ENCODE data around the gene POLDIP2. TPM values are rescaled to one million over a fixed set of nuclear protein-coding genes. Genes with fewer than 3 reads are reported as not detected.

The POLDIP2 gene
- total and polyA plus RNA-seq, 11 donors = 97.8 to 194 (median 163) TPM

- ATAC-seq (no peak), DNase-seq (no peak)
- TF ChIP-seq, protein P1, sequence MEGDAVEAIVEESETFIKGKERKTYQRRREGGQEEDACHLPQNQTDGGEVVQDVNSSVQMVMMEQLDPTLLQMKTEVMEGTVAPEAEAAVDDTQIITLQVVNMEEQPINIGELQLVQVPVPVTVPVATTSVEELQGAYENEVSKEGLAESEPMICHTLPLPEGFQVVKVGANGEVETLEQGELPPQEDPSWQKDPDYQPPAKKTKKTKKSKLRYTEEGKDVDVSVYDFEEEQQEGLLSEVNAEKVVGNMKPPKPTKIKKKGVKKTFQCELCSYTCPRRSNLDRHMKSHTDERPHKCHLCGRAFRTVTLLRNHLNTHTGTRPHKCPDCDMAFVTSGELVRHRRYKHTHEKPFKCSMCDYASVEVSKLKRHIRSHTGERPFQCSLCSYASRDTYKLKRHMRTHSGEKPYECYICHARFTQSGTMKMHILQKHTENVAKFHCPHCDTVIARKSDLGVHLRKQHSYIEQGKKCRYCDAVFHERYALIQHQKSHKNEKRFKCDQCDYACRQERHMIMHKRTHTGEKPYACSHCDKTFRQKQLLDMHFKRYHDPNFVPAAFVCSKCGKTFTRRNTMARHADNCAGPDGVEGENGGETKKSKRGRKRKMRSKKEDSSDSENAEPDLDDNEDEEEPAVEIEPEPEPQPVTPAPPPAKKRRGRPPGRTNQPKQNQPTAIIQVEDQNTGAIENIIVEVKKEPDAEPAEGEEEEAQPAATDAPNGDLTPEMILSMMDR (IDR thresholded peaks at IDR 0.05) = no peak
- TF ChIP-seq POLR2A (IDR thresholded peaks at IDR 0.05) = no peak
- 92 to 94% (median 94%) methylated on average over 7 of the region's 7 CpGs for WGBS, 4 donors
- no peaks in the 10 kb centered on the region for H3K27me3 ChIP-seq
- no peak overlapping the region for H3K4me3 ChIP-seq
- no peak overlapping the region for H3K27ac ChIP-seq
- peaks cover 0 to 47% (median 42%) of the 10 kb centered on the region in 9 donors for H3K36me3 ChIP-seq
- intact Hi-C loops (cut with DNase I) = no loop called here
- H3K4me1 ChIP-seq = peaks cover 0 to 5% (median 0%) of the 10 kb centered on the region in 12 donors
- no peaks in the 10 kb centered on the region for H3K9me3 ChIP-seq
Measured at GRCh38 chr17:28326114-28326513, 31.2 kb downstream of the POLDIP2 start.

- no peak for ATAC-seq
- Histone ChIP-seq H3K36me3 (peaks cover 0 to 38% (median 33%) of the 10 kb centered on the region in 9 donors), H3K27me3 (no peaks in the 10 kb centered on the region), H3K9me3 (no peaks in the 10 kb centered on the region), H3K27ac (no peak overlapping the region), H3K4me1 (peaks cover 0 to 5% (median 0%) of the 10 kb centered on the region in 12 donors), H3K4me3 (no peak overlapping the region)
- 82 to 92% (median 87%) methylated on average over 5 of the region's 5 CpGs for WGBS, 4 donors
- DNase-seq = no peak
- TF ChIP-seq POLR2A (IDR thresholded peaks at IDR 0.05) = no peak
- TF ChIP-seq, protein P1 (IDR thresholded peaks at IDR 0.05) = no peak
- intact Hi-C loops (cut with DNase I) = no loop called here
Measured at GRCh38 chr17:28325211-28325610, 32.1 kb downstream of the POLDIP2 start.

- Histone ChIP-seq H3K27ac (no peak overlapping the region), H3K4me1 (peaks cover 0 to 9% (median 2%) of the 10 kb centered on the region in 12 donors), H3K36me3 (peaks cover 0 to 33% (median 29%) of the 10 kb centered on the region in 9 donors), H3K9me3 (no peaks in the 10 kb centered on the region), H3K27me3 (no peaks in the 10 kb centered on the region), H3K4me3 (no peak overlapping the region)
- TF ChIP-seq, protein P1 (IDR thresholded peaks at IDR 0.05) = no peak
- no peak for TF ChIP-seq POLR2A (IDR thresholded peaks at IDR 0.05)
- intact Hi-C loops (cut with DNase I) = no loop called here
- DNase-seq = no peak
- 87 to 95% (median 92%) methylated on average over 3 of the region's 3 CpGs for WGBS, 4 donors
- no peak for ATAC-seq
Measured at GRCh38 chr17:28324781-28325180, 32.5 kb downstream of the POLDIP2 start.

GRCh38 chr17:28324267-28324745, 33.0 kb downstream of the POLDIP2 start:
- H3K27me3 ChIP-seq = no peaks in the 10 kb centered on the region
- H3K27ac ChIP-seq = no peak overlapping the region
- DNase-seq (no peak), ATAC-seq (no peak)
- H3K4me3 ChIP-seq = no peak overlapping the region
- H3K4me1 ChIP-seq = peaks cover 0 to 14% (median 7%) of the 10 kb centered on the region in 12 donors
- peaks cover 0 to 29% (median 24%) of the 10 kb centered on the region in 9 donors for H3K36me3 ChIP-seq
- H3K9me3 ChIP-seq = no peaks in the 10 kb centered on the region
- intact Hi-C loops (cut with DNase I) = no loop called here
- 85 to 92% (median 89%) methylated on average over 5 of the region's 5 CpGs for WGBS, 4 donors
- TF ChIP-seq POLR2A (IDR thresholded peaks at IDR 0.05) = no peak

Data from heart left ventricle (tissue), 16 donors.